Measurements from ENCODE around the gene IRAK1. TPM values are rescaled to one million over a fixed set of nuclear protein-coding genes. Genes with fewer than 3 reads are reported as not detected.

IRAK1 gene
- polyA plus RNA-seq, 1 donor (not counting 4 experiments of a cell fraction or from before 2014, with no cell fraction given) = 41.5 TPM

DNA sequence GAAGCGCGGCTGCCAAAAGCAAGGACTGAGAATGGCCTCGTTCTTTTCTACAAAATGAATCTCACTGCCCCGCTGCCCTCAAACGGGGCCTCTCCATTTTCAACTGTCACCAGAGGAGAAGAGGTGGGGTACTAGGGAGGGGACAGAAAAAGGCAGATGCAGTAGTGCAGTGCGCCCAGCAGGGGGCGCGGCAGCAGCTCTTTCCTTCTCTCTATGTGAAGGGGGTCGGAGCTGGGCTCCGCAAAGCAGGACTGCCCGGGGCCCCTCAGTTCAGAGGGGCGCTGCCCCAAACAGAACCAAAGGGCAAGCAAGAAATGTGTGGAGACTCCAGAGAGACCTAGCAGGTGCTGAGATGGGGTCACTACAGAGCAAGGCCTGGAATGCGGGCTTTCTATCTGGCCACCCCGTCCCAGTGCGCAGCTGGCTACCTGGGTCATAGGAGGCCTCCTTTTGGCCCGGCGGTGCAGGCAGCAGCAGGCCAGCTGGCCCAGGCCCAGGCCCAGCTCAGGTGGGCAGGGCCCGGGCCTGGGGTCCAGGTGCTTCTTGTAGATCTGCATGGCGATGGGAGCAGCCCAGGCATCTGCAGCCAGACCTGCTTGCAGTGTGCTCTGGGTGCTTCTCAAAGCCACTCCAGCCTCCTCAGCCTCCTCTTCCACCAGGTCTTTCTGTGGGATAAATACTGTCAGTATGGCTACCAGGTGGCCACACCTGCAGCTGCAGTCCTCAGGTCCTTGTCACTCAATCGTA is 5.9 kb downstream of the IRAK1 start:
- H3K4me1 ChIP-seq (ENCODE audit: control insufficient read depth, extremely low read depth, insufficient read depth, low read length) = no peaks in the 10 kb centered on the region
- H3K79me2 ChIP-seq (ENCODE audit: control insufficient read depth, insufficient read depth, low read length) = peaks cover 15% of the 10 kb centered on the region
- H3K9me3 ChIP-seq (ENCODE audit: control insufficient read depth, low read depth, low read length) = no peaks in the 10 kb centered on the region
- H3K9me1 ChIP-seq (ENCODE audit: control insufficient read depth, extremely low read depth, insufficient read depth, low read length) = no peaks in the 10 kb centered on the region
- H2AFZ ChIP-seq (ENCODE audit: control insufficient read depth, low read length) = no peak overlapping the region
- no peak overlapping the region for H3K27ac ChIP-seq (ENCODE audit: control insufficient read depth, insufficient read depth, low read length)
- dilution Hi-C loops (cut with MboI; ENCODE audit: extremely low pct_ligation_motif_present, low sequenced_read_pairs) = no loop called here
- H3K9ac ChIP-seq (ENCODE audit: control insufficient read depth, extremely low read depth, insufficient read depth, low read length) = no peak overlapping the region
- H3K4me2 ChIP-seq (ENCODE audit: control insufficient read depth, extremely low read depth, insufficient read depth, low read depth, low read length) = no peak overlapping the region
- no peak for TF ChIP-seq EZH2 (IDR thresholded peaks at IDR 0.05; ENCODE audit: low read length)
- TF ChIP-seq, protein P1, sequence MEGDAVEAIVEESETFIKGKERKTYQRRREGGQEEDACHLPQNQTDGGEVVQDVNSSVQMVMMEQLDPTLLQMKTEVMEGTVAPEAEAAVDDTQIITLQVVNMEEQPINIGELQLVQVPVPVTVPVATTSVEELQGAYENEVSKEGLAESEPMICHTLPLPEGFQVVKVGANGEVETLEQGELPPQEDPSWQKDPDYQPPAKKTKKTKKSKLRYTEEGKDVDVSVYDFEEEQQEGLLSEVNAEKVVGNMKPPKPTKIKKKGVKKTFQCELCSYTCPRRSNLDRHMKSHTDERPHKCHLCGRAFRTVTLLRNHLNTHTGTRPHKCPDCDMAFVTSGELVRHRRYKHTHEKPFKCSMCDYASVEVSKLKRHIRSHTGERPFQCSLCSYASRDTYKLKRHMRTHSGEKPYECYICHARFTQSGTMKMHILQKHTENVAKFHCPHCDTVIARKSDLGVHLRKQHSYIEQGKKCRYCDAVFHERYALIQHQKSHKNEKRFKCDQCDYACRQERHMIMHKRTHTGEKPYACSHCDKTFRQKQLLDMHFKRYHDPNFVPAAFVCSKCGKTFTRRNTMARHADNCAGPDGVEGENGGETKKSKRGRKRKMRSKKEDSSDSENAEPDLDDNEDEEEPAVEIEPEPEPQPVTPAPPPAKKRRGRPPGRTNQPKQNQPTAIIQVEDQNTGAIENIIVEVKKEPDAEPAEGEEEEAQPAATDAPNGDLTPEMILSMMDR (optimal IDR thresholded peaks at IDR 0.05 in 1 of 3, IDR thresholded peaks at IDR 0.05 in 1 of 3, conservative IDR thresholded peaks at IDR 0.05 in 1 of 3; ENCODE audit: extremely low read depth in 1 of 3, insufficient read depth in 2 of 3, low read length in 3 of 3) = peak in 2 of 3 experiments; percentile 82 to 84
- FAIRE-seq (no peak), DNase-seq (ENCODE audit: low read depth, low spot score) (no peak)
- H4K20me1 ChIP-seq (ENCODE audit: control insufficient read depth, extremely low read depth, insufficient read depth, low read length) = no peaks in the 10 kb centered on the region
- H3K4me3 ChIP-seq (ENCODE audit: control insufficient read depth in 2 of 3, extremely low read depth in 1 of 3, insufficient read depth in 2 of 3, low read depth in 1 of 3, low read length in 3 of 3) = no peak overlapping the region
- peaks cover 1 to 8% of the 10 kb centered on the region in 2 experiments for H3K36me3 ChIP-seq (ENCODE audit: control insufficient read depth in 2 of 2, extremely low read depth in 1 of 2, insufficient read depth in 2 of 2, low read length in 2 of 2)
- H3K27me3 ChIP-seq (ENCODE audit: control insufficient read depth, extremely low read depth, insufficient read depth, low read length) = no peaks in the 10 kb centered on the region

DNA sequence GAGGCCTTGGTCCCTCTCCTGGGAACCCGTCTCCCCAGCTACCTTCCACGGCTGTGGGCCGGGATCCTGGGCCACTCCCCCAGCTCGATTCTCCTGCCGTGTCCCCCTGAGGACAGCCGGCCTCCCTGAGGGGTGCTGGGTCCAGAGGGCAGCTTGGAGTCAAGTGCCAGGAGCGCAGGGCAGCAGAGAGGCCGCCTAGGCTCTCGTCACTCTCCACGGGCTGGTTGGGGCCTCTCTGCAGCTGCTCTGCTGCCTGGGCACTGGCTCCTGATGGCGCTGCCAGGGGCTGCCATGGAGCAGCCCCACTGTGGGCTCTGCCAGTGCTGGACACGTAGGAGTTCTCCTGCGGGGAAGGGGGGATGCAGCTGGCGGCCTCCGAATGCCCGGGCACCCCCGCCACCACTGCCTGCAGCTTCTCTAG is 6.7 kb downstream of the IRAK1 start:
- H3K27me3 ChIP-seq (ENCODE audit: control insufficient read depth, extremely low read depth, insufficient read depth, low read length) = no peaks in the 10 kb centered on the region
- no peaks in the 10 kb centered on the region for H3K9me3 ChIP-seq (ENCODE audit: control insufficient read depth, low read depth, low read length)
- H3K79me2 ChIP-seq (ENCODE audit: control insufficient read depth, insufficient read depth, low read length) = peaks cover 7% of the 10 kb centered on the region
- H3K9me1 ChIP-seq (ENCODE audit: control insufficient read depth, extremely low read depth, insufficient read depth, low read length) = no peaks in the 10 kb centered on the region
- dilution Hi-C loops (cut with MboI; ENCODE audit: extremely low pct_ligation_motif_present, low sequenced_read_pairs) = no loop called here
- no peak overlapping the region for H3K4me2 ChIP-seq (ENCODE audit: control insufficient read depth, extremely low read depth, insufficient read depth, low read depth, low read length)
- H4K20me1 ChIP-seq (ENCODE audit: control insufficient read depth, extremely low read depth, insufficient read depth, low read length) = no peaks in the 10 kb centered on the region
- no peak overlapping the region for H3K9ac ChIP-seq (ENCODE audit: control insufficient read depth, extremely low read depth, insufficient read depth, low read length)
- TF ChIP-seq, protein P1 (optimal IDR thresholded peaks at IDR 0.05 in 1 of 3, IDR thresholded peaks at IDR 0.05 in 1 of 3, conservative IDR thresholded peaks at IDR 0.05 in 1 of 3; ENCODE audit: extremely low read depth in 1 of 3, insufficient read depth in 2 of 3, low read length in 3 of 3) = no peak
- TF ChIP-seq EZH2 (IDR thresholded peaks at IDR 0.05; ENCODE audit: low read length) = no peak
- FAIRE-seq = no peak
- DNase-seq (ENCODE audit: low read depth, low spot score) = no peak
- H2AFZ ChIP-seq (ENCODE audit: control insufficient read depth, low read length) = no peak overlapping the region
- H3K4me3 ChIP-seq (ENCODE audit: control insufficient read depth in 2 of 3, extremely low read depth in 1 of 3, insufficient read depth in 2 of 3, low read depth in 1 of 3, low read length in 3 of 3) = no peak overlapping the region
- no peaks in the 10 kb centered on the region for H3K4me1 ChIP-seq (ENCODE audit: control insufficient read depth, extremely low read depth, insufficient read depth, low read length)
- no peak overlapping the region for H3K27ac ChIP-seq (ENCODE audit: control insufficient read depth, insufficient read depth, low read length)
- H3K36me3 ChIP-seq (ENCODE audit: control insufficient read depth in 2 of 2, extremely low read depth in 1 of 2, insufficient read depth in 2 of 2, low read length in 2 of 2) = peaks cover 1 to 8% of the 10 kb centered on the region in 2 experiments

Measured in keratinocyte (primary cell).